HG03378 (cell line): ENCODE results near the gene GCSAML.
"Not testable (repeated sequence)": the region's sequence is repeated elsewhere in the genome, so short reads cannot be mapped to it uniquely, and the experiment has no call there.

Source experiments
- ATAC-seq: cut with Tn5 transposase; IDR thresholded peaks from one replicate; pipeline ENCODE4 v1.9.1; 2021; ENCODE audit warnings: mild to moderate bottlenecking, moderate library complexity; ENCODE audit not compliant: unreplicated experiment

GCSAML gene

GRCh38 chr1:247548769-247549182 is at the start of gene GCSAML:
Gene GCSAML, plus strand, starts transcription at chr1:247549134. Its CDS starts 58 bp downstream, at chr1:247549192.
- ATAC-seq: no peak

DNA sequence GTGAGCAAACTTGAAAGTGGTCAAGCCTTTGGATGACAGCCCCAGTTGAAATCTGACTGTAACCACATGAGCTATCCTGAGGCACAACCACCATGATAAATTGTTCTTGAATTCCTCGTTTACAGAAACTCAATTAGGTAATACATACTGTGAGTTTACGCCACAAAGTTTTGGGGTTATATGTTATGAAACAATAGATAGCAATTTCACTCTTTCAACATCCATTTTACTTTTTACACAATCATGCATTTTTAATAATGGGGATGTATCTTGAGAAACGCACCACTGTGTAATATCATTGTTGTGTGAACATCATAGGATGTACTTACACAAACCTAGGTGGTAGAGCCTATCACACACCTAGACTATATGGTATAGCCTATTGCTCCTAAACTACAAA is 48.1 kb upstream of the GCSAML start:
- no peak for ATAC-seq

DNA sequence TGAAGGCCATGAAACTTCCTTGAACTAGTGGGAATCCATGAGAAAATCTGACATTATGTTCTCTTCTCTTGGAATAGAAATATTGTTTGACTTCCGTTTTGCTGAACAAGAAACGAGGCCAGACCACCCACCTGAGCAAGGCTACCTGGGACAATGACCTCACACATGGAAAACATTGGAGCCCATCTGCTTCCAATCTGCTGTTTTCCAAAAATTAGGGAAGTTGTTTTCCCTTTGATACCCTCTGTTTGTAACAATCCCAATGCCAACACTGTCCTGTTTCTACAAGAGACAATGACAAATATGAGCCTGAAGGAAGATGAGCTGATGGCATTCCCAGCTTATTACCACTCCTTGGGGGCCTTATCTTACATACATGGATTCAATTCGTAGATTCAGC is 42.1 kb upstream of the GCSAML start:
- no peak for ATAC-seq

DNA sequence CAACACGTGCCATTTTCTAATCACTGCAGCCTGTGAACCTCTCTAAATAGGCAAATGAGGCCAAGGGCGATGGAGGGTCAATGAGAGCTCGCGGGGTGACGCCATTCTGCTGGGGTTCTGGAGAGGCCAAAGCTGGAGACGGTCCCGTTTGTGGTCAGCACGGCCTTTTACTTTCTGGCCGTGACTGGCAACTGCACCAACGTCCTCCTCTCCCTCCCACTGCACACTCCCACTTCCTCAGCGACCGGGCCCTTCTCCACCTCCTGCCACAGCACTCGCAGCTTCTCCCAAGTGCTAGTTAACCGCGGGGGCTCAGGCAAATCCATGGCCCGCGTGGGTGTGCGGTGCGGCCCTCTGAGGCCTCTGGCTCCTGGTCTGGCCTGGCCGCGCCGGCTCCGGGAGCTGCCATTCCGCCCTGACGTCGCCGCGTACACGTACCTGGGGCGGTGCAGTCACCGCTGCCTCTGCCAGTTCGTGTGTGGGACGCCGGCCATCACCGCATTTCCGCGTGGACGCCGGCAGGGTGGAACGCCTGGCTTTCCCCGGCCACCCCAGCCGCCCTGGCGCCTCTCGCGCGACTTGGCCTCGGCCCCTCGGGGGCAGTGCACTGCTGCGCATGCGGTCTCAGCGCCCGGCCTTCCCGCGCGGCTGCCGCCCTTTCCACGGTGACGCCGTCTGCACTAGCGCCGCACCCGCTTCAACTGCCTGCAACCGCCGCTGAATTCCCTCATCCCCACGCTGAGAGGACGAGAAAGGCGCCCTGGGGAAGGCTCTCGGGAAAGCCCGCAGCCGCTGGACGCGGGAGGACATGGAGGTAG is 30.9 kb upstream of the GCSAML start:
- ATAC-seq: no peak

- ATAC-seq: no peak
These were observed 30.4 kb upstream of the GCSAML start for GRCh38 chr1:247518613-247518891.

- not testable (repeated sequence) for ATAC-seq
These were observed 27.0 kb upstream of the GCSAML start for GRCh38 chr1:247521886-247522285.

DNA sequence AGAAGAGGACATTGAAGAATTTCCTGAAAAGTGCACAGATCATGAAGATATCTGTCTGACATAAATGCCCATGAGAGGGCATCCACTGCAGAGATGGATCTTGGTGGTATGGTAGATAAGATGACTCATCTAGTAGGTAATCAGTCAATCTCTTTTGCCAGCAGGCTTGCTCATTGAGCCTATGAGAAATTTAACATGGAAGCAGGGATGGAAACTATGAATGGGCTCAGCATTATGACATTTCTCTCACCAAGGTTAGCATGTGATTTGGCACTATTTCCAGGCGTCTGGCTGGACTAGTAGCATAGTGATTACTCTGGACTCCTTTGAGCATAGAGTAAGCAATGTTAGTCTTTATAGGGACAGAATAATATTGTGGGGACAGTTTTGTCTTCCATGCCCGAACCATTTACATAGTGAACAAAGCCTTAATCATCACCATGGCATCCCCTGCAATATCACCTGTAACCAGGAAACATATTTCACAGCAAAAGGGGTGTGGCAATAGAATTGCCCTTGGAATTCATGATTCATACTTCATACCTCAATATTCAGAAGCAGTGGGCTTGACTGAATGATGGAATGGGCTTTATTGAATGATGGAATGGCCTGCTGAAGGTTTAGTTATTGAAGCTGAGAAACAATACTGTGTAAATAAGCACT is 20.0 kb upstream of the GCSAML start:
- ATAC-seq: no peak

DNA sequence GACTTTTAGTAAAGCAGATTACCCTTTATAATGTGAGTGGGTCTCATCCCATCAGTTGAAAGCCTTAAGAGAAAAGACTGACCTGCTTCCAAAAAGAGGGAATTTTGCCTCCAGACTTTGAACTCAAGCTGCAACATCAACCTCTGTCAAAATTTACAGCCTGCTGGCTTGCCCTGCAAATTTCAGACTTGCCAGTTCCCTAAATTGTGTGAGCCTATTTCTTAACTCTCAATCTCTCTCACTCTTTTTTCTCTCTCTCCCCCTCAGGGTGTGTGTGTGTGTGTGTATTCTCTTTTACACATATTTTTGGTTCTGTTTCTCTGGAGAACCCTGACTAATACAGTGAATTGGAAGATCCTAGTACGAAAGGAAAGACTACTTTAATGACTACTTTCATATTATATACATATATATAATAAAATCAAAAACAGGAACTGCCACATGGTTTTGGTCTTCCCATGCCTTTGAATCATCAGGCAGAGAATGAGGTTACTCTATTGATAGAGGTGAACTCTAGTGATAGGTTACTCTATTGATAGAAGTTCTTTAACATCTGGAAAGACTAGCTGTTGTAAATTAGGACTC is 19.1 kb upstream of the GCSAML start:
- ATAC-seq: no peak

DNA sequence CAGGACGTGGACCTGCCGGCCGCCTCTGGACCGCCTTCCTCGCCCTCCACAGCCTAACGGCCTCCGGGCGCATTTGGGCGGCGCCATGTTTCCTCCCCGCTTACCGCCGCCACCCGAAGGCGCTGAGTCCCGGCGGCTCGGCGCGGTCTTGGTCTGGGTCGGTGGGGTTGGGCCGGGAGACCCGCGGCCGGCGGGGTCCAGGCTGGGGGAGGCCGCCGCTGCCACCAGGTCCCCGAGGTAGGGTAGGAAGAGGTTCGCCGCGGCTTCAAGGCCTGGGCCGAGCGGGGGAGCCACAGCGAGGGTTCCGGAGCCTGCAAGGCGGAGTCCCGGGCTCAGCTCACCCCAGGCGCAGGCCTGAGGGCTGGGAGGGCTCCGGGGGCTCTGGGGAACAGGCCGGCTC is 18.1 kb upstream of the GCSAML start:
- ATAC-seq: no peak

DNA sequence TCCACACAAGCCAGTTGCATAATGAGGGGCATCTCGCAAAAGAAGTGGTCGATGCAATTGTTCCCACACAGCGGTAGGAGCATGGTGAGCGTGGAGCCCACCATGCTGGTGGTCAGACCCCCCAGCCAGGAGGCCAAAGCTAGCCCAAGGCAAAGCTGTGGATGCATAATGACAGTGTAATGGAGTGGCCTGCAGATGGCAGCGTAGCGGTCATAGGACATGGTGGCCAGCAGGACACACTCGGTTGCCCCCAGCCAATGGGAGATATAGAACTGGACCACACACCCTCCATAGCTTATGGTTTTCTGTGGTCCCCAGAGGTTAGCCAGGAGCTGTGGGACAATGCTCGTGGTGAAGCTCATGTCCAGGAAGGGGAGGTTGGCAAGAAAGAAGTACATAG is 17.0 kb upstream of the GCSAML start:
- no peak for ATAC-seq

DNA sequence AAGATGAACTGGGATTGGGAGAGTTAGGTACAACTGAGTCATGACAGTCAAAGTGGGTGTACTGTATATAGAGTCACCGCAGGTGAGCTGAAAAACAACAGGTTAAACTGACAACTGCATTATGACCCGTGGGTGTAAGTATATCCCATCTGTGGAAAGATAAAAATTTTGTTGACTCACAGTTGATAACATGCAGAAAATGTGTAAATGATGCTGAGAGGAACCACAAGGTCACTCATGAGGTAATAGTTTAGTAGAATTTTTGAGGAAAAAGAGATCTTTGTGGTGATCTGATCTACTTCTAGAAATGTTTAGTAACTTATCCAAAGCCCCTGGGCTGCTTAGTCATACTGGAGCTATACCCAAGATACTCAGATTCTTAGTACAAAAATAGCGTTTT is 13.5 kb upstream of the GCSAML start:
- no peak for ATAC-seq

DNA sequence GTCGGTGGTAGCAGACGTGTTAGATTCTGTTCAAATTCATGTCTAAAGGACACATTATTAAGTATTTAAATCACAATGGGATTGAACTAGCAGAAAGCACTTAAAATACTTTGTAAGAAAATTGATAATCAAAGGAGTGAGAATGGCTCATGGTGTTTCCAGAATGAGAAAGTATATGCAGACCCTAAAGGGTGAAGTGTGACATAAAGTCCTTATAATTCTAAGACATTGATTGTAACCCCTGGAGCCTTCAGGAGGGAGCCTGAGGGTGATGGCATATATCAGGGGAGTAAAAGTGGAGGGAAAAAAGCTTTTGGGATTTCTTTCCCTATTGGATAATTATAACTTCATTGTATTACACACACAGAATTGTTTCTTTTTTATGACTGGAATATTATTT is 12.6 kb upstream of the GCSAML start, which contains the start of gene OR2C3:
Gene OR2C3 (minus strand): TSS at position 101 of the 400 bp plus-strand sequence. CDS start 3,929 bp downstream, outside the sequence.
- ATAC-seq: no peak

- ATAC-seq: no peak
These were observed 10.4 kb upstream of the GCSAML start for GRCh38 chr1:247538561-247538960.

DNA sequence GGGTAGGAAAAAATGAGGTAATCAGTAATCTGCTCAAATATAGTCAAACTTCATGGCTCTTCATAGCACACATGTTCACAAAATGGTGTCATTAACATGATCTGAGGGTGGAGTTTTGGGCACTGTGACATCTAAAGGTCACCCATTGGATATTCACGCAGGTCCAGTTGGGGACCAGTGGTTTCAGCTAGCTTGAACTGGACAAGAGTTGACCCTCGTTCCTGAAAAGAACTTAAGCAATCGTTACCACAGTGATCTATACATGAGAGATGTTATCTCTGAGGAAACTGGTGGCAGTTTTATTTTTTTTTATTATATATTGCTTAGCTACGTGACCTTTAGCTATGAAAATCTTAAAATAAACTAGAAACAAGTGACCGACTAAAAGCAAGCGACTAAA is 9.7 kb upstream of the GCSAML start:
- no peak for ATAC-seq

- ATAC-seq: no peak
These were observed 8.4 kb upstream of the GCSAML start for GRCh38 chr1:247540581-247540980.

- ATAC-seq: no peak
These were observed 6.1 kb upstream of the GCSAML start for GRCh38 chr1:247542811-247543210.

DNA sequence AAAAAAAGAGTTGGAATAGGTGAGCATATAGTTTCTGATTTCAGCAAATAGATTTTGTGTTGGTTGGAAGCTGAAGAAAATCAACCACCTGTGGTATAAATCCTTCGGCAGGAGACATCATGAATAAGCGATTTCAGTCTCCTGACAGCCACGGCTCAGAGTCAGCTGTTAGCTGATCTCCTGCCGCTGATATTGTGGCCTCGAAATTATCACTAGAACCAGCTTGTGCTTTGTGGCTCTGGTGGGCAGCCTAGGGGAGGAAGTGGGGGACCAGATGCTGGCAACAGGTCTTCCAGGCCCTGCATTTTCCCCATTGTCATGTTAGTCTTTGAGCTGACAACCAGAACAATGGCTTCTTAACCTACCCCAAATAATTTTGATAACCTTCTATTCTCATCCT is 842 bp upstream of the GCSAML start:
- ATAC-seq: no peak

- ATAC-seq: no peak
These were observed 2.8 kb downstream of the GCSAML start for GRCh38 chr1:247551721-247552120.

DNA sequence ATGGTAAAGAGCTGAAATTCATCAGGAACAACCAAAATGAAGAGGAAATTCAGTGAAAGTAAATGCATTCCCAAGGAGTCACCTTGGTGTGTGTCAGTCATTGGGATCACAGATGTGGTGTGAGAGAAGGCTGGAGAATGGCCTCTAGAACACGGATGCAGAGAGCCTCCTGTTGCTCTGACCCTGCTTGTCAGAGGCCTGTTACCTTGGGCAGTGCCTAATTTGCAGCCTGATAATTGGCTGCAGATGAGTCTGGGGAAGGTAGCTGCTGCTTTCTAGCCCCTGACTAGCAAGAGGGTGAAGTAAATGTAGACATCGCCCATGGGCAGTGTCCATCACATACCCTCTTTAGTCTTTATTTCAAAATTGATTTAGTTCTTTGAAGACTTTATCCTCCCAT is 3.3 kb downstream of the GCSAML start:
- no peak for ATAC-seq

DNA sequence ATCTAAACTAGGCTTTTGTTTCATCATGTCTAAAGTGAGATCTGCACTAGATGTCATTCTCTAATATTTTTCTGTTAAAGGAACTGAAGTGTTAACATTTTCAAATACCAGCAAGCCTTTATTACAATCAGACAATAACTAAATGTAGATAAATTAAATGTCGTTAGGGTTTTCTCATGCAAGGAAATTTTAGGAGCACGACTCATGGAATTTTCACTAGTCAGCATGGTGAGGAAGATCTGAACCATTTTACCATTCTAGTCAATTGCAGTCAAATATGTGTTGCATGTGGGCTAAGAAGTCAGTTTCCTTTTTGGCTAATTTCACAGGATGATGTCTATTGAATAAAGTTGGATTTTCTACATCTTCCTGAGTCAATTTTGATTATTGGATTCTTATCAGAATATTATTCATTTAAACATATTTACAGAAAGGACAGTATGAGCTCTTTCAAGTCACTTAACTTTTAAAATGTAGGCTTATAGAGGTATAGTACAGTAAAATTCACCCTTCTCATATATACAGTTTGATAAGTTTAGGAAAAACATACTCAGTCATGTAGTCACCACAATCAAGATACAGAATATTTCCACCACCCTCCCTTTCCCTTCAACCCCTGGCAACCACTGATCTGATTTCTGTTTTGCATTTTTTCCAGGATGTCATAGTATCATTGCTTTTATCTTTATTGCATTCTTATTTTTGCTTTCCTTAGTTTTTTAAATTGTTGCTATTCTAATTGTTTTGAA is 9.2 kb downstream of the GCSAML start:
- no peak for ATAC-seq

DNA sequence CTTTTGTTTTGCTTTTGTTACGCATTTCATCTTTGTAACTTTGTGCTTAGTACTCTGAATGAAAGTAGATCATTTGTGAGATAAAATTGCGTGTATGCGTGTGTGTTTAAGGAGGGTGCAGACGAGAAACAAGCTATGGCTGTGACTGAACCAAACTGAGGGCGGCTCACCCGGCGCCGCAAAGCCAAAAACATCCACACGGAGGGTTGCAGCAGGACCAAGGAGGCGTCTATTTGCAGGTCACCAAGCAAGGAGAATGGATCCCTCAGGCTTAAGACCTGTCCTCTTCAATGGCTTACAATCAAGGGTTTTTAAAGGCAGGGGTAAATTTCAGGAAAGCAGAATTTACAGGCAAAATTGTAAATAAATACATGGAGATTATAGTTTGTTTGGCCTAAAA is 12.8 kb downstream of the GCSAML start:
- ATAC-seq: no peak
